Embryonic facial prominence (tissue), 1 donor: Measurements from ENCODE around the gene SAMD4B.
A peak's percentile ranks its signal among the peaks of the same experiment; 100 is the strongest.

Experiments
- DNase-seq: peaks from one replicate; pipeline ENCODE4 v3.0.0-alpha.2; 2016; ENCODE audit errors: extremely low spot score

SAMD4B gene

GRCh38 chr19:39409208-39410016 lies 67.2 kb downstream of the SAMD4B start:
- DNase-seq = no peak

GRCh38 chr19:39410017-39410830 lies 68.0 kb downstream of the SAMD4B start:
- no peak for DNase-seq

- DNase-seq = no peak
Measured at GRCh38 chr19:39410831-39411080, 68.5 kb downstream of the SAMD4B start.

DNA sequence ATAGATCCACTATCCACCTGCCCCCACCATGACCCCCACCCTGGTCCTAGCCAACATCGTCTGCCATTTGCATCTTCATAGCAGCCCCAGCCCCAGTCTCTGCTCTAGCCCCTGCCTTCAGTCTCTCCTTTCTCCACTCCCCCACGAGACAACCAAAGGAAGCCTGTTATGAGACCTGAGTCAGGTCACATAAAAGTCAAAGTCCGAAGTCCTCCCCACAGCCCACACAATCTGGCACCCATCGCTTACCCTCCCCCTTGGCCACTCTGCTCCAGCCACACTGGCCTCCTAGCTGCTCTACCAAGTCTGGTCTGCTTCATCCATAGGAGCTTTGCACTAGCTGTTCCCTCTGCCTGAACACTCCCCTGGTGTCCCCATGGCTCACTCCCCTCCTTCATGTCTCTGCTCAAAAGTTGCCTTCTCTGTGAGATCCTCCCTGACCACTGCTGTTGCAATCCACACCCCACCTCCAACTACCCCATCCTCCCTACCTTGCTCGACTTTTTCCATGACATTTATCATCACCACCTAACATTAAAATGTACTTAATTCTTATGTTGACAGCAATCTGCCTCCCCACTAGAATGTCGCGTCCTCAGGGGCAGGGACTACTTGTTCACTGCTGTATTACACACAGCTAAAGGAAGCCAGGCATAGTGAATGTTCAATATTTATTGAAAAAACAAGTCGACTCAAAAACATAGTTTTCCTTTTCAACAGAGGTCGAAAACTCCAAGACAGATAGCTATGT lies 69.0 kb downstream of the SAMD4B start:
- DNase-seq = no peak

- peak; percentile 85 for DNase-seq
Measured at GRCh38 chr19:39411832-39412099, 69.5 kb downstream of the SAMD4B start.

DNA sequence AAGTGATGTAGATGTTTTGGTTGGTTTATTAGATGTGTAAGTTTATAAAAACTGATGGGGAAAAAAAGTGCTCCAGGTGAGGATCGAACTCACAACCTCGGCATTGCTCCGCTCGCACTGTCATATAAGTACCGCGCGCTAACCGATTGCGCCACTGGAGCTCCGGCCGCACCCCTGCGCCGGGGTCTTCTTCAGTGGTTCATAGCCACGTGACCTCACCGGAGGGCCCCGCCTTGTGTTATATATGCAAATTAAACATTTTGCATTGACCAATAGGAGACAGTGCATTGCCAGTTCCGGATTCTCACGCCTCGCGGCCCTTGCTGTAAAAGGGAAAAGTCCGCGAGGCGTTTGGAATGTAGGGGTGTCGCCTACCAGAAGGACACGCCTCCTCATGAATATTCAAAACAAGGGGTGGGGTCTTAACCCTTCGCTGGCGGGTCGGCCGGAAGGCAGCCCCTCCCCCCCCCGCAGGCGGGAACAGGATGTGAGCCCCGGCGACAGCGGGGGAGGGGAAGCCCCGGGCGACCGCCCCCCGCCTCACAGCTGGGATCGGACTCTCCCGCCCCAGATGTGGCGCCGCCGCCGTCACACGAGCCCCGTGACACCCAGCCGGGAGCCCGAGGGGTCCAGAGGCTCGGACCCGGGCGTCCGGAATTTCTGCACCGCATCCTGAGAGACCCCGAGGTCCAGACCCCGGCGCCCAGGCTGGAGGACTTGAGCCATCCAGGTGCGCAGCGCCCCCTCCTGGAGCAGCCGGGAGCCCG lies 70.1 kb downstream of the SAMD4B start, which contains the start of gene PLEKHG2:
TSS of gene PLEKHG2 (plus strand) at position 570 of the 767 bp plus-strand sequence. CDS start 1,418 bp downstream, outside the sequence.
- peak; percentile 99 for DNase-seq

- DNase-seq = no peak
Measured at GRCh38 chr19:39412867-39413271, 70.6 kb downstream of the SAMD4B start.

DNA sequence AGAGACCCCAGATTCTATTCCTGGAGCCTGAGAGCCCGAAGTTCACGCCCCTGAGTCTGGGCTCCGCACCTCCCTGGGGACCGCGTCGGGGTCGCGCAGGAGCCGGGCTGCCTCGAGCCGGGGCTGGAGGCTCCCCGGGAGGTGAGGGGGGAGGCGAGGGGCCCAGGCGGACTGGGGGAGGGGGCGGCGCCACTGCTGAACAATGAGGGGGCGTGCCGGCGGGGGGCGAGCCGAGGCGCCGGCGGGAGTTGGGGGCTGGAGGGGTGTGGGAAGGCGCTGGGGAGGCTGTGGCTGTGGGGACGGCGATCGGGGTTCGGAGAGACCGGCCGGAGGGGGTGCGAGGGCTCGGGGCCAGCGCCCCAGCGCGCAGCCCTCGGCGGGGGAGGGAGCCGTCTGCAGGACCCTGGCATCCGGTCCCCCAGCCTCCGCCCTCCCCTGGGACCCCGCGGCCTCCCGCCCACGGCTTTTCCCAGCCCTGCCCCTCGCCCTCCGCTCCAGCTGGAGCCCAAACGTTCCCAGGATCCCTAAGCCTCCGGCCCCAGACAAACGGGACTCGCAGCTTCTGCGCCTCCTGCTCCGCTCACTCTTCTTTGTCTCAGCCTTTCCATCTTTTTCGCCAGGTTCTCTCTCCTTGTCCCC lies 71.2 kb downstream of the SAMD4B start:
- DNase-seq = no peak

- DNase-seq = no peak
Measured at GRCh38 chr19:39413911-39414608, 71.8 kb downstream of the SAMD4B start.

DNA sequence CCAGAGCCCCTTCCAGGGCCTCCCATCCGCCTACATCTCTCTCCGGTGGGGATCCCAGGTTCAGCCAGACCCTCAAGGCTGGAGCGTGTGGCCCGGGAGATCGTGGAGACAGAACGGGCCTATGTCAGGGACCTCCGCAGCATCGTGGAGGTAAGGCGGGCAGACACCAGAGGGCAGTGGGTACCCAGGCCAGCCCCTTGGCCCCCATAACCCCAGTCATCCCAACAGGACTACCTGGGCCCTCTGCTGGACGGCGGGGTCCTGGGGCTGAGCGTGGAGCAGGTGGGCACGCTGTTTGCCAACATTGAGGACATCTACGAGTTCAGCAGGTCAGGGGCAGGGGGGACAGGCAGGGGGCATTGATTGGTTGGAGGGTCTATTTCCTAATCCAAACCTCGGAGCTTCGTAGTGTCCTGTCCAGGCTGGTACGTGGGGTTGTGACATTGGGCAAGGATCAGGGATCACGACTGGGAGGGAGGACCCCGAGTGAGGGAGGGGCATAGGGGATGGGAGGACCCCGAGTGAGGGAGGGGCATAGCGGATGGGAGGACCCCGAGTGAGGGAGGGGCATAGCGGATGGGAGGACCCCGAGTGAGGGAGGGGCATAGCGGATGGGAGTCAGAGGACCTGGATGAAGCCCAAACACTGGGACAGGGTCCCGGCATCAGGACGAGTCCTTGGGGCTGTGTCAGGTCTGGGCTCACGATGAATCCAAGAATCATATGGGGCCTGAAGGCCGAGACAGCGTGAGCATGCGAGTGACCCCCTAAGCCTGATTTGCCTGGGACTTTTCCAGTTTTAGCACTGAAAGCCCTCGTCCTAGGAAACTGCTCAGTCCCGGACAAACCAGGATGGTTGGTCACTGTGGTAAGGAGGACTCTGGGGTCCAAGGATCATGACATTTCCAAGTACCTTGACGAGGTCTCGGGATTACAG lies 73.2 kb downstream of the SAMD4B start:
- no peak for DNase-seq

GRCh38 chr19:39416152-39417120 lies 74.2 kb downstream of the SAMD4B start:
- no peak for DNase-seq

DNA sequence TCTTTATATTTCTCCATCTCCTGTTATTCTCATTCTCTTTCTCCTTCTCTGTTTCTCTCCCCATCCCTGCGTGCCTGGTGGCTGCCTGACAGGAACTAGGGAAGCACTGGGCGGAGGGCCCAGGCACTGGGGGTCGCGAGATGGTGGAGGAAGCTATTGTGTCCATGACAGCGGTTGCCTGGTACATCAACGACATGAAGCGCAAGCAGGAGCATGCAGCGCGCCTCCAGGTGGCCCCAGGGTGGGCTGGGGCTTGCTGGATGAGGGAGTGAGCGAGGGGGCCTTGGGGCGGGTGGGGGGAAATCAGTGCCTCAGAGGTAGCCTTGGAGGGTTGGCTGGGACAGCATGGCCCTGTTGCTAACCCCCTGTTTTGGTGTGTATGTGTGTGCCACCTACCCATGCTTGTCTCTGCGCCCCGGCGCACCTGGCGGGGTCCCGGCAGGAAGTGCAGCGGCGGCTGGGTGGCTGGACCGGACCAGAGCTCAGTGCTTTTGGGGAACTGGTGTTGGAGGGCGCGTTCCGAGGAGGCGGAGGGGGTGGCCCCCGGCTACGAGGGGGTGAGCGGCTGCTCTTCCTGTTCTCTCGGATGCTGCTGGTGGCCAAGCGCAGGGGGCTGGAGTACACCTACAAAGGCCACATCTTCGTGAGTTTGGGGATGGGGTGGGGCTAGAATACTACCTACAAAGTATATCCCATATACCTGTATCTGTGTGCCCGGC lies 75.4 kb downstream of the SAMD4B start:
- no peak for DNase-seq

- DNase-seq = no peak
Measured at GRCh38 chr19:39419003-39419402, 76.8 kb downstream of the SAMD4B start.

GRCh38 chr19:39420769-39421168 lies 78.5 kb downstream of the SAMD4B start:
- DNase-seq = no peak

GRCh38 chr19:39422020-39422419 lies 79.8 kb downstream of the SAMD4B start:
- DNase-seq = no peak

DNA sequence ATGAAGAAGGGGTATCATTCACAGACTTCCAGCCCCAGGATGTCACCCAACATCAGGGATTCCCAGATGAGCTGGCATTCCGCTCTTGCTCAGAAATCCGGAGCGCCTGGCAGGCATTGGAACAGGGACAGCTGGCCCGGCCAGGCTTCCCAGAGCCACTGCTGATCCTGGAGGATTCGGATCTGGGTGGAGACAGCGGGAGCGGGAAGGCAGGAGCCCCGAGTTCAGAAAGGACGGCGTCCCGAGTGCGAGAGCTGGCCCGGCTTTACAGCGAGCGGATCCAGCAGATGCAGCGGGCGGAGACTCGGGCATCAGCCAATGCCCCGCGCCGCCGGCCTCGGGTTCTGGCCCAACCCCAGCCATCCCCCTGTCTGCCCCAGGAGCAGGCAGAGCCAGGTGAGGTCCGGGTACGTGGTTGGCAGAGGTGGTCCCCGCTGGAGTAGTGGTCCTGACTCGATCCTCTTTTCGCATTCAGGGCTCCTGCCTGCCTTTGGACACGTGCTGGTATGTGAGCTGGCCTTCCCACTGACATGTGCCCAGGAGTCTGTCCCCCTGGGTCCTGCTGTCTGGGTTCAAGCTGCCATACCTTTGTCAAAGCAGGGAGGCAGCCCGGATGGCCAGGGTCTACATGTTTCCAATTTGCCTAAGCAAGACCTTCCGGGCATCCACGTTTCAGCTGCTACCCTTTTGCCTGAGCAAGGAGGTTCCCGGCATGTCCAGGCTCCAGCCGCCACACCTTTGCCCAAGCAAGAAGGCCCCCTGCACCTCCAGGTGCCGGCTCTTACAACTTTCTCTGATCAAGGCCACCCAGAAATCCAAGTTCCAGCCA lies 81.3 kb downstream of the SAMD4B start:
- DNase-seq = no peak

- no peak for DNase-seq
Measured at GRCh38 chr19:39424934-39425333, 82.7 kb downstream of the SAMD4B start.
